Calu3 (cell line): ENCODE measurements around the gene TUBAL3. TPM values are rescaled to one million over a fixed set of nuclear protein-coding genes. Genes with fewer than 3 reads are reported as not detected.
A peak's percentile ranks its signal among the peaks of the same experiment; 100 is the strongest.

ENCODE experiments used
- BruUV-seq: library from RNA; stranded (reverse); fragments of 400-500 nt; replicated peaks from 2 replicates; lab custom pipeline; 2021; lab: Mats Ljungman, UMichigan
- CTCF ChIA-PET: fragments of 300-600 bp; sonication (Branson Sonifier 250); formaldehyde crosslinking; loops from one replicate; lab custom pipeline; 2022; ENCODE audit warnings: antibody characterized with exemption; lab: Charles Lee
- DNase-seq: peaks from one replicate; pipeline ENCODE4 v3.0.0; 2022
- H3K27ac Mint-ChIP-seq: one replicate; pipeline ENCODE4 v1.8.0; 2022; ENCODE audit warnings: mixed read lengths; ENCODE audit not compliant: unreplicated experiment
- H3K27me3 Mint-ChIP-seq: one replicate; pipeline ENCODE4 v1.8.0; 2022; ENCODE audit warnings: mixed read lengths; ENCODE audit not compliant: unreplicated experiment
- H3K36me3 Mint-ChIP-seq: one replicate; pipeline ENCODE4 v1.8.0; 2022; ENCODE audit warnings: mild to moderate bottlenecking, moderate library complexity, mixed read lengths; ENCODE audit not compliant: insufficient read depth, unreplicated experiment
- H3K4me1 Mint-ChIP-seq: one replicate; pipeline ENCODE4 v1.8.0; 2022; ENCODE audit warnings: mild to moderate bottlenecking, low read depth, mixed read lengths; ENCODE audit not compliant: unreplicated experiment
- H3K4me3 Mint-ChIP-seq: one replicate; pipeline ENCODE4 v1.8.0; 2022; ENCODE audit warnings: mild to moderate bottlenecking, low read depth, moderate library complexity, mixed read lengths; ENCODE audit not compliant: unreplicated experiment
- H3K9me3 Mint-ChIP-seq: one replicate; pipeline ENCODE4 v1.8.0; 2022; ENCODE audit warnings: low read depth, mixed read lengths; ENCODE audit not compliant: unreplicated experiment
- intact Hi-C: fragments of 100-400 bp; cut with micrococcal nuclease; formaldehyde crosslinking; loops from one replicate; pipeline ENCODE4 v1.10.0; 2022; ENCODE audit not compliant: unreplicated experiment
- total RNA-seq: library from RNA; stranded (reverse); gene quantifications from 2 replicates; pipeline ENCODE4 v1.2.3, GENCODE V29; 2022
- TF ChIP-seq, protein P1 (sequence below): fragments of 200-600 bp; IDR thresholded peaks from one replicate; pipeline ENCODE4 v1.8.0; 2022; ENCODE audit warnings: antibody characterized with exemption; ENCODE audit not compliant: unreplicated experiment

Gene TUBAL3
- total RNA-seq, 1 experiment from 2014 or later = not detected

DNA sequence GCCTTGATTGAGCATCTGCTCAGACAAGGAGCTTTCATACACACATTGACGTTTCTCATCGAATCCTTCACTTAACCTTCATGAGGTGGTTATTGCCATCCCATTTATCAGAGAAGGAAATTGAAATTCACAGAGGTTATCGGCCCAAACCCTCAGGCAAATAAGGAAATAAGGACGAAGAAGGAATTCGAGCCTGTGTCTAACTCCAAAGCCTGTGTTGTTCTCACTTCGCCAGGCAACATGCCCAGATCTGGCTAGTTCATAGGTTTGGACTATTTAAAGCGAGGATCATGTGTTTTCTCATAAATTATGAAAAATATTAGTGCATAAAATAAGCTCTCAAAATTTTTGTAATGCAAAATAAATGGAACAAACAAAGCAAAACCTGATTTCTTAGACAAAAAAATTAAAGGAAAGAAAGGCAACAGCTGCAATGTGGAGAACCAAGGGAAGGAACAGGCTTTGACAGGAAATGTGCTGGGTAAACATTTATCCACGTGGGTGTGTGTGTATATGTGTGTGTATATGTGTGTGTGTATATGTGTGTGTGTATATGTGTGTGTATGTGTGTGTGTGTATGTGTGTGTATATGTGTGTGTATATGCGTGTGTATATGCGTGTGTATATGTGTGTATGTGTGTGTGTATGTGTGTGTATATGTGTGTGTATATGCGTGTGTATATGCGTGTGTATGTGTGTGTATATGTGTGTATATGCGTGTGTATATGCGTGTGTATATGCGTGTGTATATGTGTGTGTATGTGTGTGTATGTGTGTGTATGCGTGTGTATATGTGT lies 35.1 kb downstream of the TUBAL3 start:
- intact Hi-C loops = no loop called here
- CTCF ChIA-PET = no interaction called here
- peaks cover 9% of the 10 kb centered on the region for H3K4me1 Mint-ChIP-seq

DNA sequence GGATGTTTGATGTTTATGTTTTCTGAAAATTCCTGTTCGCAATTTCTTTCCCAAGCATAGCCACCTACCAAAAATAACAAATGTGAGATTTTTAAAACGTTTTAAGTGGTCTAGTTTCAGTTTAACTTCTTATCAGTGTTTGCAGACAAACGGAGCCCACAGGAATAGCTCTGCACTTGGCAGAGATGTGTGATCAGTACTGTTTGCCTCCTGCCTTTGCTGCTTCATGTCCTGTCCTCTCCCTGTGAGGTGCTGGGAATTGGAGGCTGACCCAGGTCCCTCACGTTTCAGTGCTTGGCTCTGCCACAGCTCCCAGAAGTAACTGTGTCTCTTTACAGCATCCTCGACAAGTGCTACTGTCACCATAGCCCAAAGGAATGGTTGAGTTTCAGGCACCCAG lies 38.7 kb downstream of the TUBAL3 start:
- Mint-ChIP-seq H3K36me3 (no peaks in the 10 kb centered on the region), H3K9me3 (peaks cover 6% of the 10 kb centered on the region), H3K27ac (no peak overlapping the region), H3K4me1 (peaks cover 12% of the 10 kb centered on the region), H3K27me3 (peaks cover 47% of the 10 kb centered on the region), H3K4me3 (no peak overlapping the region)
- no peak for DNase-seq
- TF ChIP-seq, protein P1, sequence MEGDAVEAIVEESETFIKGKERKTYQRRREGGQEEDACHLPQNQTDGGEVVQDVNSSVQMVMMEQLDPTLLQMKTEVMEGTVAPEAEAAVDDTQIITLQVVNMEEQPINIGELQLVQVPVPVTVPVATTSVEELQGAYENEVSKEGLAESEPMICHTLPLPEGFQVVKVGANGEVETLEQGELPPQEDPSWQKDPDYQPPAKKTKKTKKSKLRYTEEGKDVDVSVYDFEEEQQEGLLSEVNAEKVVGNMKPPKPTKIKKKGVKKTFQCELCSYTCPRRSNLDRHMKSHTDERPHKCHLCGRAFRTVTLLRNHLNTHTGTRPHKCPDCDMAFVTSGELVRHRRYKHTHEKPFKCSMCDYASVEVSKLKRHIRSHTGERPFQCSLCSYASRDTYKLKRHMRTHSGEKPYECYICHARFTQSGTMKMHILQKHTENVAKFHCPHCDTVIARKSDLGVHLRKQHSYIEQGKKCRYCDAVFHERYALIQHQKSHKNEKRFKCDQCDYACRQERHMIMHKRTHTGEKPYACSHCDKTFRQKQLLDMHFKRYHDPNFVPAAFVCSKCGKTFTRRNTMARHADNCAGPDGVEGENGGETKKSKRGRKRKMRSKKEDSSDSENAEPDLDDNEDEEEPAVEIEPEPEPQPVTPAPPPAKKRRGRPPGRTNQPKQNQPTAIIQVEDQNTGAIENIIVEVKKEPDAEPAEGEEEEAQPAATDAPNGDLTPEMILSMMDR = no peak
- CTCF ChIA-PET = no interaction called here
- BruUV-seq = no TSS peak
- intact Hi-C loops = no loop called here

More for the DNA sequence above, 35.1 kb downstream of the TUBAL3 start:
- Mint-ChIP-seq H3K9me3 (peaks cover 7% of the 10 kb centered on the region), H3K36me3 (no peaks in the 10 kb centered on the region), H3K27me3 (peaks cover 18% of the 10 kb centered on the region), H3K27ac (no peak overlapping the region), H3K4me3 (no peak overlapping the region)
- no peak for DNase-seq
- TF ChIP-seq, protein P1 = no peak
- BruUV-seq = no TSS peak

DNA sequence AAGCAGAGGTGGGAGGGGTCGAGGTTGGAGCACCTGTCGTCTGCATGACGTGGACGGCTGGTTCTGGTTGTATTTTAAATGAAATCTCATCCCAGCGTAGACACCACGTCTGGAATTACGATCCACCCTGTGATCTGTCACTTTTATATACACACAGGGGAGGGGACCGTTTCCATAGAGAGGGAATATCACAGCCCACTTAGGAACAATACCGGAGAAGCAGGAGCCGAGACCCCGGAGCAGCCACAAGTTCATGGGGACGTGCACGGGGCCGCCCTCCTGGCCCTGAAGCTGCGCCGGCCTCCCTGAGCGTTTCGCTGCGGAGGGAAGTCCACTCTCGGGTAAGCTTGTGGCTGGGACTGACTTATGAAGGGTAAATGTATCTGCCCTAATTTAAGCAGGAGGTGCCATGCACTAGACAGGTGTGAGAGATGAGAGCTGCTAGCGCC lies 39.7 kb downstream of the TUBAL3 start, which contains the start of gene UCN3:
Gene UCN3, plus strand, starts transcription at position 77 of the 449 bp plus-strand sequence. CDS start 8,755 bp downstream, outside the sequence.
- Mint-ChIP-seq H3K4me1 (peaks cover 12% of the 10 kb centered on the region), H3K9me3 (no peaks in the 10 kb centered on the region), H3K27ac (no peak within 1 kb of the TSS), H3K36me3 (no peaks in the 10 kb centered on the region), H3K27me3 (peaks cover 47% of the 10 kb centered on the region), H3K4me3 (peak within 1 kb of the TSS; percentile 53)
- TF ChIP-seq, protein P1 = no peak
- DNase-seq = no peak
- CTCF ChIA-PET = no interaction called here
- BruUV-seq = no TSS peak
- intact Hi-C loops = no loop called here

DNA sequence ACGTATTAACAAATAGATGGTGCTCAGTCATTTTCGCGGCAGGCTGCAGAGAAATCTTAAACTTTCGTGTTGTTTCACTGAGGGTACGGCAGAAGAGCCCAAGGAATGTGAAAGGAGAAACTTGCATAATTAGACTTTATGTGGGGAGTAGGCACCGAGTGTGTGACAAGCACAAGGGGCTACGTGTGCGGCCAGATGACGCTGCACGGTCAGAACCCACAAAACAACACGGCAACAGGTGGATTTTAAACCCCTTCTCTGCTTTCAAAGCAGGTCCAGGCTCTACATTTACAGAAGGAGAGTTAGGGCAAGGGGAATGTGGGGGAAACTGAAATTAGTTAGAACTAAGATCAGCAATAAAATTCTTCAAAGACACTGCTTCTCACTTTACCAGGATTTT lies 40.3 kb downstream of the TUBAL3 start:
- no peak for DNase-seq
- no peak overlapping the region for H3K27ac Mint-ChIP-seq
- CTCF ChIA-PET = no interaction called here
- peaks cover 47% of the 10 kb centered on the region for H3K27me3 Mint-ChIP-seq
- H3K4me3 Mint-ChIP-seq = peak overlapping the region; percentile 53
- TF ChIP-seq, protein P1 = no peak
- H3K4me1 Mint-ChIP-seq = peaks cover 12% of the 10 kb centered on the region
- intact Hi-C loops = no loop called here
- no peaks in the 10 kb centered on the region for H3K36me3 Mint-ChIP-seq
- BruUV-seq = no TSS peak
- no peaks in the 10 kb centered on the region for H3K9me3 Mint-ChIP-seq
